OCI-LY1 (cell line): ENCODE measurements around the gene MDGA2.

Source experiments
- CTCF ChIP-seq: fragments of 200-600 bp; sonication (generic), shearing (Covaris generic); IDR thresholded peaks from 2 replicates; pipeline ENCODE4 v1.5.1; 2017; ENCODE audit warnings: mild to moderate bottlenecking, antibody characterized with exemption, low read length, moderate library complexity, mixed read lengths
- EZH2 ChIP-seq: fragments of 200-600 bp; sonication (generic), shearing (Covaris generic); IDR thresholded peaks from 2 replicates; pipeline ENCODE4 v1.8.0; 2017; ENCODE audit warnings: borderline replicate concordance, mixed run types, mild to moderate bottlenecking, antibody characterized with exemption, low read length, moderate library complexity, mixed read lengths

DNA sequence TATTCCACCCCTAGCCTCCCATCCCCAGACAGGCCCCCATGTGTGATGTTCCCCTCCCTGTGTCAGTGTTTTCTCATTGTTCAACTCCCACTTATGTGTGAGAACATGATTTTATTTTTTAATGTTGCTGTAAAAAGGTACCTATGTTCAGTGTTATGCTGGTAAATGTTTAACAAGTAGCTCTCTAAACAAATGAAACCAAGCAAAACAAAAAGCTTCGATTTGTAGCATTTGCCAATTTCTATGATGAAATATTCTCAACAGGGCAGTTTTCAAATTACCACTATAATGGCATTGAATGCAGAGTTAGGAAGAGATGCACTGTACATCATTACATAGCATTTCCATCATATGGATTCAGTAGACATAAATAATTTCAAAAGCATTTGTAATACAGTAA is 410.6 kb downstream of the MDGA2 start:
- no peak for TF ChIP-seq CTCF
- no peak for TF ChIP-seq EZH2
